Activated CD8-positive, alpha-beta T cell treated with anti-CD3 and anti-CD28 coated beads, Interleukin-2, amount 10 ng/mL, durations not matched to agents 7 days and 5 days (primary cell): ENCODE data around the gene ACBD6. TPM values are rescaled to one million over a fixed set of nuclear protein-coding genes. Genes with fewer than 3 reads are reported as not detected.
A peak's percentile ranks its signal among the peaks of the same experiment; 100 is the strongest.

ENCODE experiments used
- ATAC-seq: fragments of 150-1000 bp; cut with Tn5 transposase; one replicate; pipeline ENCODE4 v1.10.0; 2021; ENCODE audit warnings: moderate library complexity
- CTCF ChIA-PET: fragments of 350-600 bp; sonication (Branson Sonifier 250); formaldehyde crosslinking; loops from one replicate; lab custom pipeline; 2021; ENCODE audit warnings: antibody characterized with exemption; lab: Charles Lee
- POLR2A ChIA-PET: fragments of 350-600 bp; sonication (Branson Sonifier 250); formaldehyde crosslinking; loops from one replicate; lab custom pipeline; 2021; ENCODE audit warnings: antibody characterized with exemption; lab: Charles Lee
- DNase-seq: peaks from one replicate; pipeline ENCODE4 v3.0.0-alpha.2; 2020
- H3K27ac Mint-ChIP-seq: one replicate; pipeline ENCODE4 v1.8.0; 2021; ENCODE audit warnings: mild to moderate bottlenecking, mixed read lengths
- H3K27me3 Mint-ChIP-seq: one replicate; pipeline ENCODE4 v1.8.0; 2021; ENCODE audit warnings: low read depth, mixed read lengths
- H3K36me3 Mint-ChIP-seq: one replicate; pipeline ENCODE4 v1.8.0; 2021; ENCODE audit warnings: low read depth, mixed read lengths
- H3K4me1 Mint-ChIP-seq: one replicate; pipeline ENCODE4 v1.8.0; 2021; ENCODE audit warnings: low read depth, mixed read lengths
- H3K4me3 Mint-ChIP-seq: one replicate; pipeline ENCODE4 v1.8.0; 2021; ENCODE audit warnings: mild to moderate bottlenecking, mixed read lengths
- H3K9me3 Mint-ChIP-seq: one replicate; pipeline ENCODE4 v1.8.0; 2022; ENCODE audit warnings: mixed read lengths; ENCODE audit not compliant: insufficient read depth
- total RNA-seq, 2 experiments: library from RNA; stranded (reverse); gene quantifications; one replicate each; pipeline ENCODE4 v1.2.3, GENCODE V29; 2021

Gene ACBD6
- total RNA-seq, 2 experiments from 2014 or later: 35.7 to 37.7 TPM

- no peak overlapping the region for H3K27ac Mint-ChIP-seq
- no peak overlapping the region for H3K4me3 Mint-ChIP-seq
- no peaks in the 10 kb centered on the region for H3K9me3 Mint-ChIP-seq
- DNase-seq (no peak), ATAC-seq (no peak)
- H3K4me1 Mint-ChIP-seq: no peaks in the 10 kb centered on the region
- no peaks in the 10 kb centered on the region for H3K36me3 Mint-ChIP-seq
- peaks cover 2% of the 10 kb centered on the region for H3K27me3 Mint-ChIP-seq
- CTCF ChIA-PET: no interaction called here
- POLR2A ChIA-PET: no interaction called here
Observed at GRCh38 chr1:180255536-180256340, 246.6 kb downstream of the ACBD6 start.

- peaks cover 2% of the 10 kb centered on the region for H3K27me3 Mint-ChIP-seq
- no peak for DNase-seq
- H3K27ac Mint-ChIP-seq: no peak overlapping the region
- POLR2A ChIA-PET: no interaction called here
- H3K4me3 Mint-ChIP-seq: no peak overlapping the region
- ATAC-seq: no peak
- H3K36me3 Mint-ChIP-seq: no peaks in the 10 kb centered on the region
- CTCF ChIA-PET: no interaction called here
- H3K9me3 Mint-ChIP-seq: no peaks in the 10 kb centered on the region
- no peaks in the 10 kb centered on the region for H3K4me1 Mint-ChIP-seq
Observed at GRCh38 chr1:180254854-180255253, 247.5 kb downstream of the ACBD6 start.

GRCh38 chr1:180254496-180254819 is 247.9 kb downstream of the ACBD6 start:
- H3K27me3 Mint-ChIP-seq: peaks cover 2% of the 10 kb centered on the region

GRCh38 chr1:180253585-180254495 is 248.5 kb downstream of the ACBD6 start:
- ATAC-seq: no peak
- ChIA-PET POLR2A (no interaction called here), CTCF (interaction anchor here (0.8 to 3.7 kb wide), 20 partner anchors 7 to 251 kb away, joined by 3 to 19 read pairs (median 4); no protein-coding TSS in a partner anchor)
- Mint-ChIP-seq H3K4me3 (no peak overlapping the region), H3K27ac (no peak overlapping the region), H3K27me3 (peaks cover 2% of the 10 kb centered on the region), H3K9me3 (no peaks in the 10 kb centered on the region), H3K36me3 (no peaks in the 10 kb centered on the region), H3K4me1 (no peaks in the 10 kb centered on the region)
- no peak for DNase-seq

More at GRCh38 chr1:180254496-180254819, 247.9 kb downstream of the ACBD6 start:
- ChIA-PET CTCF (interaction anchor here (2.1 to 3.7 kb wide), 3 partner anchors 31 to 228 kb away, joined by 6 to 19 read pairs (median 17); no protein-coding TSS in a partner anchor), POLR2A (no interaction called here)
- Mint-ChIP-seq H3K9me3 (no peaks in the 10 kb centered on the region), H3K4me1 (no peaks in the 10 kb centered on the region), H3K36me3 (no peaks in the 10 kb centered on the region), H3K4me3 (no peak overlapping the region), H3K27ac (no peak overlapping the region)
- DNase-seq (no peak), ATAC-seq (no peak)

- Mint-ChIP-seq H3K4me1 (no peaks in the 10 kb centered on the region), H3K27me3 (peaks cover 2% of the 10 kb centered on the region), H3K27ac (no peak overlapping the region), H3K36me3 (no peaks in the 10 kb centered on the region), H3K9me3 (no peaks in the 10 kb centered on the region), H3K4me3 (no peak overlapping the region)
- peak; percentile 59 for ATAC-seq
- ChIA-PET CTCF (interaction anchor here (0.7 to 3.7 kb wide), 25 partner anchors 8 to 252 kb away, joined by 3 to 19 read pairs (median 4); no protein-coding TSS in a partner anchor), POLR2A (no interaction called here)
- peak; percentile 80 for DNase-seq
Observed at GRCh38 chr1:180252638-180253536, 249.5 kb downstream of the ACBD6 start.

GRCh38 chr1:180251526-180252305 is 250.7 kb downstream of the ACBD6 start:
- ATAC-seq: no peak
- ChIA-PET CTCF (interaction anchor here (1.3 to 3.7 kb wide), 9 partner anchors 9 to 231 kb away, joined by 3 to 19 read pairs (median 5); no protein-coding TSS in a partner anchor), POLR2A (no interaction called here)

GRCh38 chr1:180250883-180251509 is 251.4 kb downstream of the ACBD6 start:
- H3K4me1 Mint-ChIP-seq: peaks cover 3% of the 10 kb centered on the region
- H3K9me3 Mint-ChIP-seq: no peaks in the 10 kb centered on the region
- ATAC-seq: no peak
- POLR2A ChIA-PET: no interaction called here
- no peak for DNase-seq
- H3K4me3 Mint-ChIP-seq: no peak overlapping the region
- CTCF ChIA-PET: interaction anchor here (1.3 to 3.7 kb wide), 6 partner anchors 10 to 232 kb away, joined by 3 to 19 read pairs (median 8); no protein-coding TSS in a partner anchor
- H3K36me3 Mint-ChIP-seq: no peaks in the 10 kb centered on the region
- no peak overlapping the region for H3K27ac Mint-ChIP-seq
- H3K27me3 Mint-ChIP-seq: no peaks in the 10 kb centered on the region

More at GRCh38 chr1:180251526-180252305, 250.7 kb downstream of the ACBD6 start:
- no peaks in the 10 kb centered on the region for H3K27me3 Mint-ChIP-seq
- H3K9me3 Mint-ChIP-seq: no peaks in the 10 kb centered on the region
- H3K4me3 Mint-ChIP-seq: no peak overlapping the region
- H3K36me3 Mint-ChIP-seq: no peaks in the 10 kb centered on the region
- no peak for DNase-seq
- no peak overlapping the region for H3K27ac Mint-ChIP-seq
- H3K4me1 Mint-ChIP-seq: peaks cover 3% of the 10 kb centered on the region

GRCh38 chr1:180250499-180250770 is 251.9 kb downstream of the ACBD6 start:
- POLR2A ChIA-PET: no interaction called here
- Mint-ChIP-seq H3K4me1 (peaks cover 3% of the 10 kb centered on the region), H3K36me3 (no peaks in the 10 kb centered on the region), H3K9me3 (no peaks in the 10 kb centered on the region), H3K27ac (no peak overlapping the region), H3K27me3 (no peaks in the 10 kb centered on the region), H3K4me3 (no peak overlapping the region)
- no peak for ATAC-seq
- CTCF ChIA-PET: interaction anchor here (1.7 kb wide), 1 partner anchor 164 kb away, joined by 4 read pairs; no protein-coding TSS in a partner anchor
- no peak for DNase-seq

- Mint-ChIP-seq H3K27ac (no peak overlapping the region), H3K27me3 (no peaks in the 10 kb centered on the region), H3K9me3 (no peaks in the 10 kb centered on the region), H3K4me3 (no peak overlapping the region), H3K4me1 (peaks cover 3% of the 10 kb centered on the region), H3K36me3 (no peaks in the 10 kb centered on the region)
- DNase-seq (no peak), ATAC-seq (no peak)
- CTCF ChIA-PET: interaction anchor here (1.2 to 1.7 kb wide), 3 partner anchors 165 to 232 kb away, joined by 4 to 5 read pairs (median 4); no protein-coding TSS in a partner anchor
- POLR2A ChIA-PET: no interaction called here
Observed at GRCh38 chr1:180249725-180250498, 252.5 kb downstream of the ACBD6 start.
